ENCODE data around the gene SPSB3.
A peak's percentile ranks its signal among the peaks of the same experiment; 100 is the strongest.

Gene SPSB3

GRCh38 chr16:1775006-1775845 is 7.1 kb downstream of the SPSB3 start:
- no peak for TF ChIP-seq REST (IDR thresholded peaks at IDR 0.05; ENCODE audit: insufficient read depth in 1 of 2, low read depth in 2 of 2, low read length in 2 of 2)
- TF ChIP-seq SIN3A (IDR thresholded peaks at IDR 0.05; ENCODE audit: borderline replicate concordance, insufficient read depth, low read length), result no peak
- no peak for TF ChIP-seq FOXP2 (optimal IDR thresholded peaks at IDR 0.05; ENCODE audit: borderline replicate concordance, extremely low read depth, extremely low read length, insufficient read depth)
- no peak for TF ChIP-seq TAF1 (IDR thresholded peaks at IDR 0.05; ENCODE audit: borderline replicate concordance, insufficient read depth, low read length)
- no peak for TF ChIP-seq POLR2AphosphoS5 (IDR thresholded peaks at IDR 0.05; ENCODE audit: low read depth, low read length)

GRCh38 chr16:1774448-1774780 is 8.0 kb downstream of the SPSB3 start:
- no peak for TF ChIP-seq SIN3A (IDR thresholded peaks at IDR 0.05; ENCODE audit: borderline replicate concordance, insufficient read depth, low read length)
- no peak for TF ChIP-seq POLR2AphosphoS5 (IDR thresholded peaks at IDR 0.05; ENCODE audit: low read depth, low read length)
- TF ChIP-seq REST (IDR thresholded peaks at IDR 0.05; ENCODE audit: insufficient read depth in 1 of 2, low read depth in 2 of 2, low read length in 2 of 2), result no peak
- TF ChIP-seq FOXP2 (optimal IDR thresholded peaks at IDR 0.05; ENCODE audit: borderline replicate concordance, extremely low read depth, extremely low read length, insufficient read depth), result no peak
- TF ChIP-seq TAF1 (IDR thresholded peaks at IDR 0.05; ENCODE audit: borderline replicate concordance, insufficient read depth, low read length), result no peak

- no peak for TF ChIP-seq TAF1 (IDR thresholded peaks at IDR 0.05; ENCODE audit: borderline replicate concordance, insufficient read depth, low read length)
- TF ChIP-seq SIN3A (IDR thresholded peaks at IDR 0.05; ENCODE audit: borderline replicate concordance, insufficient read depth, low read length), result 0 out of 2 replicates have a peak, but pooled peaks have one; percentile 3
- no peak for TF ChIP-seq POLR2AphosphoS5 (IDR thresholded peaks at IDR 0.05; ENCODE audit: low read depth, low read length)
Measured at GRCh38 chr16:1773703-1774447, 8.5 kb downstream of the SPSB3 start.

- TF ChIP-seq SIN3A (IDR thresholded peaks at IDR 0.05; ENCODE audit: borderline replicate concordance, insufficient read depth, low read length) (0 out of 2 replicates have a peak, but pooled peaks have one; percentile 10), FOXP2 (optimal IDR thresholded peaks at IDR 0.05; ENCODE audit: borderline replicate concordance, extremely low read depth, extremely low read length, insufficient read depth) (no peak), REST (IDR thresholded peaks at IDR 0.05; ENCODE audit: insufficient read depth in 1 of 2, low read depth in 2 of 2, low read length in 2 of 2) (0 out of 4 replicates have a peak, but pooled peaks have one; percentile 7 to 15), TAF1 (IDR thresholded peaks at IDR 0.05; ENCODE audit: borderline replicate concordance, insufficient read depth, low read length) (peak; percentile 90), POLR2AphosphoS5 (IDR thresholded peaks at IDR 0.05; ENCODE audit: low read depth, low read length) (0 out of 2 replicates have a peak, but pooled peaks have one; percentile 46)
Measured at GRCh38 chr16:1772908-1773702, 9.3 kb downstream of the SPSB3 start, which contains the start of gene MRPS34. MRPS34 (minus strand) TSS chr16:1773134; CDS start chr16:1773119, 15 bp downstream.
